ENCODE results near the gene ZDHHC5.
"Not testable (repeated sequence)": the region's sequence is repeated elsewhere in the genome, so short reads cannot be mapped to it uniquely, and the experiment has no call there.

Gene ZDHHC5

GRCh38 chr11:57712256-57713150 is 44.6 kb downstream of the ZDHHC5 start, which contains the start of gene TMX2:
TSS of gene TMX2 (plus strand) at chr11:57712593. CDS start at chr11:57712619, 26 bp downstream.
- Mint-ChIP-seq H3K36me3 (ENCODE audit: low read depth) (peaks cover 9% of the 10 kb centered on the region), H3K4me3 (peak within 1 kb of the TSS; percentile 96), H3K9me3 (no peaks in the 10 kb centered on the region), H3K27me3 (ENCODE audit: low read depth) (no peaks in the 10 kb centered on the region), H3K4me1 (ENCODE audit: low read depth) (peaks cover 40% of the 10 kb centered on the region), H3K27ac (peak within 1 kb of the TSS; percentile 93)

- H3K36me3 Mint-ChIP-seq (ENCODE audit: low read depth) = peaks cover 6% of the 10 kb centered on the region
- peak overlapping the region; percentile 13 for H3K27ac Mint-ChIP-seq
- no peaks in the 10 kb centered on the region for H3K9me3 Mint-ChIP-seq
- H3K4me3 Mint-ChIP-seq = peak overlapping the region; percentile 96
- H3K27me3 Mint-ChIP-seq (ENCODE audit: low read depth) = no peaks in the 10 kb centered on the region
- H3K4me1 Mint-ChIP-seq (ENCODE audit: low read depth) = peaks cover 35% of the 10 kb centered on the region
Observed at GRCh38 chr11:57713835-57714234, 45.9 kb downstream of the ZDHHC5 start.

GRCh38 chr11:57716726-57717125 is 48.8 kb downstream of the ZDHHC5 start:
- not testable (repeated sequence) for H3K36me3 Mint-ChIP-seq (ENCODE audit: low read depth); H3K27ac Mint-ChIP-seq; H3K4me3 Mint-ChIP-seq; H3K27me3 Mint-ChIP-seq (ENCODE audit: low read depth); H3K9me3 Mint-ChIP-seq
- peaks cover 16% of the 10 kb centered on the region for H3K4me1 Mint-ChIP-seq (ENCODE audit: low read depth)

- H3K27me3 Mint-ChIP-seq (ENCODE audit: low read depth) = no peaks in the 10 kb centered on the region
- H3K4me3 Mint-ChIP-seq = no peak overlapping the region
- no peak overlapping the region for H3K27ac Mint-ChIP-seq
- H3K9me3 Mint-ChIP-seq = no peaks in the 10 kb centered on the region
- peaks cover 10% of the 10 kb centered on the region for H3K4me1 Mint-ChIP-seq (ENCODE audit: low read depth)
- peaks cover 2% of the 10 kb centered on the region for H3K36me3 Mint-ChIP-seq (ENCODE audit: low read depth)
Observed at GRCh38 chr11:57727185-57727584, 59.3 kb downstream of the ZDHHC5 start.

DNA sequence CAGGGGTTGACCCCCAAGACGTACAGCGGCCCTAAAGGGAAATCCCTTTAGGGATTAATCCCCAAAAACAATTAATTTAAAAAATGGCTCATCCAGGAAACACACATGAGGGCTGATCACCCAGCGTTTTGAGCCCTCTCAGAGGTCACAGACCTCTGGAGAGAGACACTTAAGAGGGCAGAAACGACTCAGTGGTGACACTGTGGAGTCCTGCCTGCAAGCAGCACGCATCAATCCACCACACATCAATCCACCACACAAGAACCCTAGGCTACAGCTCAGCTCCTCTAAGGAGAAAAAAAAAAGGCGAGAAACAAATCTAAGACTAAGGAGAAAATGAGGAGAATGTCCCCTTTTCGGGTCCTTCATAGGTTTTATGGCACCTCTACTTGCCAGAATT is 60.9 kb downstream of the ZDHHC5 start:
- H3K4me1 Mint-ChIP-seq (ENCODE audit: low read depth) = peaks cover 12% of the 10 kb centered on the region
- no peak overlapping the region for H3K27ac Mint-ChIP-seq
- no peaks in the 10 kb centered on the region for H3K27me3 Mint-ChIP-seq (ENCODE audit: low read depth)
- H3K4me3 Mint-ChIP-seq = no peak overlapping the region
- peaks cover 2% of the 10 kb centered on the region for H3K36me3 Mint-ChIP-seq (ENCODE audit: low read depth)
- no peaks in the 10 kb centered on the region for H3K9me3 Mint-ChIP-seq

DNA sequence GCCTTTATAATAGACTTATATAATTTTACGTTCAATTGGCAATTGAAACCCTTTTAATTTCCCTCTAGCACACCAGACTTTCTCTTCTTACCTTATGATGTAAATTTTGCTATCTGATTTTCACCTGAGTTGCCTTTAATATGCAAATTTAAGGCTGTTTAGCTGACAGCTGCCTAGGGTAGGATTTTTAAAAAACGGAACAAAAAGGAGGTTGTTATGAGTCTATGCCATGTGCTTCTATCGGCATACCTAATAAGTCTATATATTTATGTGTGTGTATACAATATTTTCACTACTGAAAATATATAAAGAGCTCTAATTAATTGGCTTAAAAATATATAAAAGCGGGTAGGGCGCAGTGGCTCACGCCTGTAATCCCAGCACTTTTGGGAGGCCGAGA is 61.6 kb downstream of the ZDHHC5 start:
- Mint-ChIP-seq H3K9me3 (no peaks in the 10 kb centered on the region), H3K36me3 (ENCODE audit: low read depth) (peaks cover 2% of the 10 kb centered on the region), H3K4me3 (no peak overlapping the region), H3K27ac (no peak overlapping the region), H3K27me3 (ENCODE audit: low read depth) (no peaks in the 10 kb centered on the region), H3K4me1 (ENCODE audit: low read depth) (peaks cover 12% of the 10 kb centered on the region)

DNA sequence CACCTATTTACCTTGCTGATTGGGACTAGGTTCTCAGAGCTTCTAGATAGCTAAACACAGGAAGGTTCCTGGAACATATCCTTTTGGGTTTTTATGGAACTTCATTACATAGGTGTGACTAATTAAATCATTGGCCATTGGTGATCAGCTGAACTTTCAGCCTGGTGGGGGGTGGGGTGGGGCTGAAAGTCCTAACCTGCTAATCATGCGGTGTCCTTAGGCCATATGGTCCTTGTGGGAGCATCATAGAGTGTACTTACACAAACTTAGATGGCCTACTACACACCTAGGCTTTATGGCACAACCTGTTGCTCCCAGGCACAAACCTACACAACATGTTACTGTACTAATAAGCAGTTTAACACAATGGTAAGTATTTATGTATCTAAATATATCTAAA is 64.7 kb downstream of the ZDHHC5 start:
- Mint-ChIP-seq H3K9me3 (no peaks in the 10 kb centered on the region), H3K27me3 (ENCODE audit: low read depth) (no peaks in the 10 kb centered on the region), H3K36me3 (ENCODE audit: low read depth) (peaks cover 10% of the 10 kb centered on the region), H3K4me1 (ENCODE audit: low read depth) (peaks cover 24% of the 10 kb centered on the region), H3K27ac (no peak overlapping the region), H3K4me3 (no peak overlapping the region)

DNA sequence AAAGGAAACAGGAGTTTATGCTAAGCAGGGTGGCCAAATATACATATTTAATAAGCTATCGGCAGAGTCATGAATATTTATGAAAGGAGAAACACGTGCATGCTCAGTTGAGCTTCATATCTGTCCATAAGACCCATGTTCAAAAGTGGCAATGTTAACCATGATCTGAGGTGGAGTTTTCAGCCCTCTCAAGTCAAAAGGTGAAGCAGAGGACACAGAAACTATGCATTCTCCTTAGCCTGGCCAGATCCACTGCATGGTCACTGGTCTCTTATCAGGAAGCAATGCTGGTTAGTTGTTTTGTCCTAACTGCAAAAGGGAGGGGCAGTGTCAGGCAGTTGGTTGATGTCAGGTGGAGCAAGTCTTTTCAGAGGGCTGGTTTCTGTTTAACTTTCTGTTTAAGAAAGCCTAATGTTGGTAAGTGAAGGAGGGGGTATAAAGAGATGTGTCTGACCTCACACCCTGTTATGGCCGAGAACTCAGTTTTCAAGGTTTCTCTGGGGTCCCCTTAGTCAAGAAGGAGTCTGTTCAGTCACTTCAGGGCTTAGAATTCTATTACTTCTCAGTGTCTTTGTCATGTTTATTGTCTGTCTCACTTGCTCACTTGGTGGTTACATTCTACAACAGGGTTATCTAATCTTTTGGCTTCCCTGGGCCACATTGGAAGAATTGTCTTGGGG is 67.8 kb downstream of the ZDHHC5 start:
- Mint-ChIP-seq H3K27ac (peak overlapping the region; percentile 63), H3K36me3 (ENCODE audit: low read depth) (peaks cover 22% of the 10 kb centered on the region), H3K9me3 (no peaks in the 10 kb centered on the region), H3K4me1 (ENCODE audit: low read depth) (peaks cover 22% of the 10 kb centered on the region), H3K27me3 (ENCODE audit: low read depth) (no peaks in the 10 kb centered on the region), H3K4me3 (no peak overlapping the region)

- H3K27ac Mint-ChIP-seq = peak within 1 kb of the TSS; percentile 99
- H3K4me1 Mint-ChIP-seq (ENCODE audit: low read depth) = peaks cover 29% of the 10 kb centered on the region
- H3K36me3 Mint-ChIP-seq (ENCODE audit: low read depth) = peaks cover 34% of the 10 kb centered on the region
- H3K9me3 Mint-ChIP-seq = no peaks in the 10 kb centered on the region
- H3K4me3 Mint-ChIP-seq = peak within 1 kb of the TSS; percentile 99
- no peaks in the 10 kb centered on the region for H3K27me3 Mint-ChIP-seq (ENCODE audit: low read depth)
Observed at GRCh38 chr11:57741132-57742086, 73.5 kb downstream of the ZDHHC5 start, which contains the start of gene SELENOH. TSS of gene SELENOH (plus strand) at chr11:57741491. CDS start at chr11:57741596, 105 bp downstream.

- no peaks in the 10 kb centered on the region for H3K27me3 Mint-ChIP-seq (ENCODE audit: low read depth)
- H3K4me1 Mint-ChIP-seq (ENCODE audit: low read depth) = peaks cover 30% of the 10 kb centered on the region
- peak overlapping the region; percentile 99 for H3K4me3 Mint-ChIP-seq
- peaks cover 35% of the 10 kb centered on the region for H3K36me3 Mint-ChIP-seq (ENCODE audit: low read depth)
- no peaks in the 10 kb centered on the region for H3K9me3 Mint-ChIP-seq
- peak overlapping the region; percentile 99 for H3K27ac Mint-ChIP-seq
Observed at GRCh38 chr11:57742087-57742452, 74.2 kb downstream of the ZDHHC5 start.

GRCh38 chr11:57744357-57744756 is 76.4 kb downstream of the ZDHHC5 start:
- no peak overlapping the region for H3K4me3 Mint-ChIP-seq
- H3K4me1 Mint-ChIP-seq (ENCODE audit: low read depth) = peaks cover 31% of the 10 kb centered on the region
- peaks cover 29% of the 10 kb centered on the region for H3K36me3 Mint-ChIP-seq (ENCODE audit: low read depth)
- no peaks in the 10 kb centered on the region for H3K27me3 Mint-ChIP-seq (ENCODE audit: low read depth)
- H3K9me3 Mint-ChIP-seq = no peaks in the 10 kb centered on the region
- H3K27ac Mint-ChIP-seq = no peak overlapping the region

- Mint-ChIP-seq H3K36me3 (ENCODE audit: low read depth) (peaks cover 27% of the 10 kb centered on the region), H3K4me3 (no peak overlapping the region), H3K9me3 (no peaks in the 10 kb centered on the region), H3K4me1 (ENCODE audit: low read depth) (peaks cover 28% of the 10 kb centered on the region), H3K27ac (peak overlapping the region; percentile 20), H3K27me3 (ENCODE audit: low read depth) (no peaks in the 10 kb centered on the region)
Observed at GRCh38 chr11:57745206-57745605, 77.3 kb downstream of the ZDHHC5 start.

DNA sequence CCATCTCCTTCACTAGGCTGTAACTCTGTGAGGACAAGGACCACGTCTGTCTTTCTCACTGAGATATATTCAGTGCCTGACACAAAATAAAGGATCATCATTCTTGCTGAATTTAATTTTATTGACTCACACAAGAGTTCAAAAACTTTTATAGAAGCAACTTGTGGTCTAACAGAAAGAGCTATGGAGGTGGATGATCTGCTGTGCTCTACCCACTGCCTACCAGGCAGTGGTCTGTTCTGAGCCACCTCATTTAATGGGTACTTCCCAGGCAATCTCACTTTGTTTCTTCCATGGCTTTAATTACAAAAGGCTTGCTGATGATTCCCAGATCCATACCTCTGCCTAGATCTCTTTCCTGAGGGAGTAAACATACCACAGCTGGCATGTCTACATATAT is 79.0 kb downstream of the ZDHHC5 start:
- Mint-ChIP-seq H3K36me3 (ENCODE audit: low read depth) (peaks cover 26% of the 10 kb centered on the region), H3K9me3 (no peaks in the 10 kb centered on the region), H3K4me1 (ENCODE audit: low read depth) (peaks cover 29% of the 10 kb centered on the region), H3K27ac (no peak overlapping the region), H3K27me3 (ENCODE audit: low read depth) (no peaks in the 10 kb centered on the region), H3K4me3 (no peak overlapping the region)
